H1 (cell line): ENCODE data around the gene IFNAR2. TPM values are rescaled to one million over a fixed set of nuclear protein-coding genes. Genes with fewer than 3 reads are reported as not detected.

Experiments
- CTCF ChIA-PET: fragments of 300-600 bp; sonication (Branson Sonifier 250); formaldehyde crosslinking; loops from one replicate; lab custom pipeline; 2021; ENCODE audit not compliant: partially characterized antibody; lab: Charles Lee
- POLR2A ChIA-PET: fragments of 300-600 bp; sonication (Branson Sonifier 250); formaldehyde crosslinking; loops from one replicate; lab custom pipeline; 2021; ENCODE audit warnings: inconsistent platforms; ENCODE audit not compliant: partially characterized antibody; lab: Charles Lee
- DNase-seq, 2 experiments: peaks; one replicate each; pipeline versions ENCODE4 v3.0.0 to v3.0.0-alpha.2; 2010 to 2022; ENCODE audit warnings: low spot score in 2 of 2, low read depth in 1 of 2, mixed read lengths in 1 of 2
- FAIRE-seq: peaks from 2 replicates; lab custom pipeline; 2011; peaks lifted over from hg19 to GRCh38; lab: Jason Lieb, UNC
- H2AFZ ChIP-seq: 2 replicates; pipeline ENCODE4 v1.8.1; 2012; ENCODE audit warnings: low read length, inconsistent platforms
- H2AK5ac ChIP-seq: 2 replicates; pipeline ENCODE4 v1.6.1; 2013; ENCODE audit warnings: low read depth, low read length
- H2BK120ac ChIP-seq: replicated peaks from 2 replicates; pipeline ENCODE3; 2013; ENCODE audit warnings: low read depth, low read length, inconsistent platforms
- H2BK12ac ChIP-seq: 2 replicates; pipeline ENCODE4 v1.6.1; 2013; ENCODE audit warnings: low read depth, low read length
- H2BK15ac ChIP-seq: 2 replicates; pipeline ENCODE4 v1.6.1; 2013; ENCODE audit warnings: low read length
- H2BK20ac ChIP-seq: 2 replicates; pipeline ENCODE4 v1.6.1; 2013; ENCODE audit warnings: low read length
- H2BK5ac ChIP-seq: 2 replicates; pipeline ENCODE4 v1.6.1; 2013; ENCODE audit warnings: low read depth, low read length
- H3K14ac ChIP-seq: 2 replicates; pipeline ENCODE4 v1.6.1; 2013; ENCODE audit warnings: inconsistent platforms; ENCODE audit not compliant: insufficient read length
- H3K18ac ChIP-seq: 2 replicates; pipeline ENCODE4 v1.6.1; 2013; ENCODE audit warnings: low read length; ENCODE audit errors: extremely low read depth
- H3K23ac ChIP-seq: 2 replicates; pipeline ENCODE4 v1.6.1; 2013; ENCODE audit warnings: inconsistent platforms; ENCODE audit not compliant: insufficient read length
- H3K23me2 ChIP-seq: 2 replicates; pipeline ENCODE4 v1.6.1; 2013; ENCODE audit warnings: low read depth, low read length
- H3K27ac ChIP-seq: 2 replicates; pipeline ENCODE4 v1.6.1; 2011; ENCODE audit warnings: low read depth, low read length, inconsistent platforms
- H3K27me3 ChIP-seq, 4 experiments: replicated peaks in 1 of 4; 1 replicate in 1 of 4; 2 replicates in 3 of 4; pipeline versions ENCODE4 v1.6.1 to v1.8.1; 2011 to 2013; ENCODE audit warnings: low read length in 3 of 4, mild to moderate bottlenecking in 3 of 4, inconsistent platforms in 2 of 4, mixed read lengths in 2 of 4, moderate library complexity in 1 of 4; ENCODE audit not compliant: control insufficient read depth in 3 of 4, insufficient read depth in 3 of 4; ENCODE audit errors: extremely low read depth in 1 of 4
- H3K36me3 ChIP-seq, 4 experiments: 2 replicates each; pipeline versions ENCODE4 v1.6.1 to v1.8.1; 2011 to 2013; ENCODE audit warnings: mild to moderate bottlenecking in 4 of 4, low read length in 3 of 4, moderate library complexity in 2 of 4, control low read depth in 1 of 4, inconsistent platforms in 1 of 4; ENCODE audit not compliant: insufficient read depth in 4 of 4, control insufficient read depth in 2 of 4
- H3K4ac ChIP-seq: replicated peaks from 2 replicates; pipeline ENCODE3; 2013; ENCODE audit warnings: low read length, low read depth, mixed read lengths, inconsistent platforms; ENCODE audit not compliant: insufficient read length
- H3K4me1 ChIP-seq, 4 experiments: replicated peaks in 1 of 4; 1 replicate in 1 of 4; 2 replicates in 3 of 4; pipeline versions ENCODE4 v1.6.1 to v1.8.1; 2011 to 2013; ENCODE audit warnings: low read length in 3 of 4, inconsistent platforms in 2 of 4, mixed read lengths in 1 of 4; ENCODE audit not compliant: insufficient read depth in 4 of 4, control insufficient read depth in 3 of 4
- H3K4me2 ChIP-seq, 2 experiments: 2 replicates each; pipeline versions ENCODE4 v1.6.1 to v1.8.1; 2011 to 2013; ENCODE audit warnings: low read depth in 2 of 2, low read length in 2 of 2, control low read depth in 1 of 2, inconsistent platforms in 1 of 2, mild to moderate bottlenecking in 1 of 2; ENCODE audit not compliant: insufficient read depth in 1 of 2
- H3K4me3 ChIP-seq, 4 experiments: fragments of 200-600, 300-600 bp in 1 of 4; sonication (generic), shearing (Covaris generic), sonication (Bioruptor Twin) in 1 of 4; 2 replicates each; pipeline versions ENCODE4 v1.5.1 to v1.8.1; 2011 to 2016; ENCODE audit warnings: low read length in 4 of 4, low read depth in 3 of 4, control low read depth in 2 of 4, inconsistent platforms in 2 of 4, mild to moderate bottlenecking in 2 of 4, mixed read lengths in 1 of 4, moderate library complexity in 1 of 4; ENCODE audit not compliant: insufficient read depth in 2 of 4; ENCODE audit errors: extremely low read depth in 1 of 4
- H3K56ac ChIP-seq: replicated peaks from 2 replicates; pipeline ENCODE3; 2013; ENCODE audit warnings: low read depth, mild to moderate bottlenecking, mixed read lengths, low read length, inconsistent platforms; ENCODE audit not compliant: insufficient read length
- H3K79me1 ChIP-seq: 2 replicates; pipeline ENCODE4 v1.6.1; 2013; ENCODE audit warnings: low read depth, low read length, control low read depth
- H3K79me2 ChIP-seq, 2 experiments: 2 replicates each; pipeline versions ENCODE4 v1.6.1 to v1.8.1; 2012 to 2013; ENCODE audit warnings: low read length in 2 of 2, mild to moderate bottlenecking in 2 of 2, inconsistent platforms in 1 of 2; ENCODE audit not compliant: insufficient read depth in 2 of 2, control insufficient read depth in 1 of 2
- H3K9ac ChIP-seq, 4 experiments: replicated peaks in 1 of 4; 1 replicate in 1 of 4; 2 replicates in 3 of 4; pipeline versions ENCODE4 v1.6.1 to v1.8.1; 2011 to 2013; ENCODE audit warnings: low read depth in 3 of 4, low read length in 3 of 4, control low read depth in 2 of 4, mild to moderate bottlenecking in 2 of 4, moderate library complexity in 2 of 4, inconsistent platforms in 1 of 4; ENCODE audit errors: extremely low read depth in 1 of 4
- H3K9me3 ChIP-seq, 2 experiments: 2 replicates each; pipeline versions ENCODE4 v1.6.1 to v1.8.1; 2012 to 2013; ENCODE audit warnings: mild to moderate bottlenecking in 2 of 2, moderate library complexity in 2 of 2, control low read depth in 1 of 2, inconsistent platforms in 1 of 2, low read depth in 1 of 2, low read length in 1 of 2, mixed read lengths in 1 of 2; ENCODE audit not compliant: insufficient read depth in 2 of 2
- H4K20me1 ChIP-seq, 2 experiments: replicated peaks in 1 of 2; 2 replicates each; pipeline versions ENCODE3 to v1.8.1; 2011 to 2013; ENCODE audit warnings: inconsistent platforms in 2 of 2, low read length in 2 of 2, mild to moderate bottlenecking in 1 of 2; ENCODE audit not compliant: insufficient read depth in 2 of 2, control insufficient read depth in 1 of 2
- H4K5ac ChIP-seq: 2 replicates; pipeline ENCODE4 v1.6.1; 2013; ENCODE audit warnings: low read length, low read depth, mixed read lengths, inconsistent platforms; ENCODE audit not compliant: insufficient read length
- H4K8ac ChIP-seq: 2 replicates; pipeline ENCODE4 v1.8.0; 2013; ENCODE audit warnings: mild to moderate bottlenecking, moderate library complexity, low read length, inconsistent platforms; ENCODE audit not compliant: insufficient read depth; ENCODE audit errors: extremely low read depth
- H4K91ac ChIP-seq: replicated peaks from 2 replicates; pipeline ENCODE3; 2013; ENCODE audit warnings: low read length, mixed read lengths, inconsistent platforms; ENCODE audit not compliant: insufficient read length
- EP300 ChIP-seq, 2 experiments: IDR thresholded peaks; 1 replicate in 1 of 2; 2 replicates in 1 of 2; pipeline ENCODE4 v1.6.1; 2011 to 2012; ENCODE audit warnings: low read depth in 2 of 2, low read length in 2 of 2, mild to moderate bottlenecking in 2 of 2, borderline replicate concordance in 1 of 2, inconsistent platforms in 1 of 2, moderate library complexity in 1 of 2
- WGBS, 2 experiments: shearing (Covaris generic) in 1 of 2; methylation state at CpG; one replicate each; pipeline versions ENCODE4 v1.1.6 to v1.1.7; 2013 to 2015; ENCODE audit warnings: low lambda C conversion rate in 2 of 2, mixed read lengths in 2 of 2, inconsistent platforms in 1 of 2, low coverage in 1 of 2, missing lambda C conversion rate in 1 of 2; ENCODE audit not compliant: insufficient replicate concordance in 2 of 2, insufficient coverage in 1 of 2, insufficient read length in 1 of 2; ENCODE audit errors: extremely low coverage in 1 of 2, missing lambda C conversion rate in 1 of 2; 5-methylcytosine and 5-hydroxymethylcytosine counted together
- polyA plus RNA-seq, 7 experiments: library from polyadenylated mRNA; depleted of rRNA in 3 of 7; stranded (reverse) in 5 of 7; unstranded in 2 of 7; fragments of >200 nt in 5 of 7; fragments of 200-250 nt in 2 of 7; gene quantifications; 1 replicate in 5 of 7; 2 replicates in 1 of 7; 4 replicates in 1 of 7; pipeline versions ENCODE4 v1.2.1 to v1.2.3, GENCODE V29; 2011 to 2013; ENCODE audit warnings: missing spikeins in 2 of 7, mixed read lengths in 2 of 7
- total RNA-seq: library from RNA; stranded (reverse); fragmentation: NEBNext Ultra II Directional; extraction: Animal tissue kit (Norgen Biotek cat#: 25700); gene quantifications from 2 replicates; pipeline ENCODE4 v1.2.1, GENCODE V29; 2021

The IFNAR2 gene
- total and polyA plus RNA-seq, 2 of the 8 experiments (the other 6 are each of a cell fraction or from before 2014, with no cell fraction given) = 12.2 to 16.1 TPM

GRCh38 chr21:33267250-33267649, 37.5 kb downstream of the IFNAR2 start:
- Histone ChIP-seq H4K5ac (no peak overlapping the region), H3K9ac (no peak overlapping the region), H2AFZ (no peak overlapping the region), H3K27ac (no peak overlapping the region), H2BK5ac (no peak overlapping the region), H4K91ac (no peak overlapping the region), H2BK120ac (no peak overlapping the region), H4K8ac (no peak overlapping the region), H3K36me3 (peaks cover 0 to 7% (median 2%) of the 10 kb centered on the region in 4 experiments; a peak in 1 of 8 replicates), H3K14ac (no peak overlapping the region), H3K9me3 (no peaks in the 10 kb centered on the region), H3K4me3 (peak overlapping the region in 3 of 4 experiments; percentile 49 to 67 (median 67); a peak in 3 of 8 replicates), H3K23me2 (peaks cover 7% of the 10 kb centered on the region; the same call in 1 of the 2 replicates), H3K27me3 (no peaks in the 10 kb centered on the region; a peak in 1 of 7 replicates), H4K20me1 (peaks cover 0 to 5% of the 10 kb centered on the region in 2 experiments), H3K23ac (no peak overlapping the region), H3K4ac (no peak overlapping the region), H3K79me2 (no peaks in the 10 kb centered on the region), H2BK15ac (no peak overlapping the region), H3K4me2 (peak overlapping the region; percentile 68 to 71), H3K56ac (no peak overlapping the region), H2AK5ac (no peak overlapping the region), H3K4me1 (peaks cover 0 to 4% (median under 1%) of the 10 kb centered on the region in 4 experiments; a peak in 3 of 7 replicates), H2BK12ac (no peak overlapping the region), H3K18ac (no peak overlapping the region), H2BK20ac (no peak overlapping the region), H3K79me1 (no peaks in the 10 kb centered on the region)
- FAIRE-seq (no peak), DNase-seq (no peak)
- ChIA-PET POLR2A (interaction anchor here (0.6 to 2.5 kb wide), 7 partner anchors 12 to 122 kb away, joined by 3 to 6 read pairs (median 3); partner anchors contain the start of gene IFNAR1), CTCF (interaction anchor here (0.8 to 1.7 kb wide), 6 partner anchors 14 to 94 kb away, joined by 3 to 9 read pairs (median 4); no protein-coding TSS in a partner anchor)
- 83% methylated on average over 6 of the region's 7 CpGs; no CpG with 5 or more reads in 1 of the 2 experiments for WGBS, 2 experiments
- TF ChIP-seq EP300 (IDR thresholded peaks at IDR 0.05; ENCODE audit: borderline replicate concordance in 1 of 2, low read depth in 2 of 2, low read length in 2 of 2) = no peak
